ENCODE measurements around the gene LRSAM1. TPM values are rescaled to one million over a fixed set of nuclear protein-coding genes. Genes with fewer than 3 reads are reported as not detected.

Gene LRSAM1
- total RNA-seq, 1 donor from 2014 or later = 24.6 TPM

- H3K27me3 Mint-ChIP-seq = peaks cover 14% of the 10 kb centered on the region
- DNase-seq = no peak
- no peaks in the 10 kb centered on the region for H3K9me3 Mint-ChIP-seq
- no peak overlapping the region for H3K4me3 Mint-ChIP-seq
- peaks cover 3% of the 10 kb centered on the region for H3K36me3 Mint-ChIP-seq (ENCODE audit: low read depth)
- H3K4me1 Mint-ChIP-seq = peaks cover 13% of the 10 kb centered on the region
- intact Hi-C loops (cut with micrococcal nuclease) = no loop called here
- no peak overlapping the region for H3K27ac Mint-ChIP-seq
Measured at GRCh38 chr9:127419348-127419747, 32.0 kb upstream of the LRSAM1 start.

GRCh38 chr9:127421057-127421456, 30.3 kb upstream of the LRSAM1 start:
- H3K27ac Mint-ChIP-seq = no peak overlapping the region
- peaks cover 3% of the 10 kb centered on the region for H3K27me3 Mint-ChIP-seq
- H3K4me3 Mint-ChIP-seq = no peak overlapping the region
- no peaks in the 10 kb centered on the region for H3K9me3 Mint-ChIP-seq
- peaks cover 21% of the 10 kb centered on the region for H3K4me1 Mint-ChIP-seq
- intact Hi-C loops (cut with micrococcal nuclease) = no loop called here
- H3K36me3 Mint-ChIP-seq (ENCODE audit: low read depth) = peaks cover 8% of the 10 kb centered on the region
- no peak for DNase-seq

GRCh38 chr9:127422133-127422782, 29.1 kb upstream of the LRSAM1 start:
- Mint-ChIP-seq H3K36me3 (ENCODE audit: low read depth) (peaks cover 15% of the 10 kb centered on the region), H3K9me3 (no peaks in the 10 kb centered on the region), H3K27me3 (no peaks in the 10 kb centered on the region), H3K4me3 (peak overlapping the region; percentile 99), H3K4me1 (peaks cover 29% of the 10 kb centered on the region), H3K27ac (no peak overlapping the region)
- no peak for DNase-seq
- intact Hi-C loops (cut with micrococcal nuclease) = no loop called here

- Mint-ChIP-seq H3K27me3 (no peaks in the 10 kb centered on the region), H3K36me3 (ENCODE audit: low read depth) (peaks cover 19% of the 10 kb centered on the region), H3K4me1 (peaks cover 33% of the 10 kb centered on the region), H3K9me3 (no peaks in the 10 kb centered on the region), H3K27ac (no peak overlapping the region), H3K4me3 (peak overlapping the region; percentile 99)
- DNase-seq = no peak
- intact Hi-C loops (cut with micrococcal nuclease) = no loop called here
Measured at GRCh38 chr9:127422787-127423186, 28.5 kb upstream of the LRSAM1 start.

GRCh38 chr9:127423476-127423933, 27.8 kb upstream of the LRSAM1 start:
- Mint-ChIP-seq H3K27me3 (no peaks in the 10 kb centered on the region), H3K4me3 (peak overlapping the region; percentile 99), H3K9me3 (no peaks in the 10 kb centered on the region), H3K36me3 (ENCODE audit: low read depth) (peaks cover 26% of the 10 kb centered on the region), H3K27ac (peak overlapping the region; percentile 94), H3K4me1 (peaks cover 39% of the 10 kb centered on the region)
- DNase-seq = no peak
- intact Hi-C loops (cut with micrococcal nuclease) = no loop called here

- Mint-ChIP-seq H3K9me3 (no peaks in the 10 kb centered on the region), H3K36me3 (ENCODE audit: low read depth) (peaks cover 31% of the 10 kb centered on the region), H3K4me1 (peaks cover 43% of the 10 kb centered on the region), H3K27me3 (no peaks in the 10 kb centered on the region), H3K4me3 (peak within 1 kb of the TSS; percentile 99), H3K27ac (peak within 1 kb of the TSS; percentile 94)
- intact Hi-C loops (cut with micrococcal nuclease) = loop anchor here (1.0 to 2.0 kb wide), 2 partner anchors 27 kb away; partner anchors contain the start of genes LRSAM1, RPL12 and SLC2A8
- peak; percentile 98 for DNase-seq
Measured at GRCh38 chr9:127423934-127424675, 27.2 kb upstream of the LRSAM1 start, which contains the start of gene ZNF79. Gene ZNF79 (plus strand): TSS chr9:127424382. CDS start chr9:127424788, 406 bp downstream.

GRCh38 chr9:127424676-127424999, 26.7 kb upstream of the LRSAM1 start:
- peaks cover 36% of the 10 kb centered on the region for H3K36me3 Mint-ChIP-seq (ENCODE audit: low read depth)
- no peaks in the 10 kb centered on the region for H3K9me3 Mint-ChIP-seq
- no peak for DNase-seq
- intact Hi-C loops (cut with micrococcal nuclease) = loop anchor here (1.0 to 2.0 kb wide), 2 partner anchors 27 to 28 kb away; partner anchors contain the start of genes LRSAM1, RPL12 and SLC2A8
- H3K4me1 Mint-ChIP-seq = peaks cover 43% of the 10 kb centered on the region
- peak overlapping the region; percentile 94 for H3K27ac Mint-ChIP-seq
- peak overlapping the region; percentile 99 for H3K4me3 Mint-ChIP-seq
- H3K27me3 Mint-ChIP-seq = no peaks in the 10 kb centered on the region

GRCh38 chr9:127426756-127427155, 24.6 kb upstream of the LRSAM1 start:
- no peaks in the 10 kb centered on the region for H3K27me3 Mint-ChIP-seq
- H3K27ac Mint-ChIP-seq = peak overlapping the region; percentile 94
- H3K4me3 Mint-ChIP-seq = peak overlapping the region; percentile 99
- H3K4me1 Mint-ChIP-seq = peaks cover 49% of the 10 kb centered on the region
- H3K36me3 Mint-ChIP-seq (ENCODE audit: low read depth) = peaks cover 53% of the 10 kb centered on the region
- H3K9me3 Mint-ChIP-seq = no peaks in the 10 kb centered on the region
- intact Hi-C loops (cut with micrococcal nuclease) = loop anchor here (1.0 to 5.0 kb wide), 2 partner anchors 38 to 351 kb away; partner anchors contain the start of gene SH2D3C
- DNase-seq = peak; percentile 81

- H3K27ac Mint-ChIP-seq = peak overlapping the region; percentile 72
- H3K27me3 Mint-ChIP-seq = no peaks in the 10 kb centered on the region
- H3K9me3 Mint-ChIP-seq = no peaks in the 10 kb centered on the region
- peaks cover 60% of the 10 kb centered on the region for H3K36me3 Mint-ChIP-seq (ENCODE audit: low read depth)
- H3K4me1 Mint-ChIP-seq = peaks cover 42% of the 10 kb centered on the region
- H3K4me3 Mint-ChIP-seq = peak overlapping the region; percentile 48
- intact Hi-C loops (cut with micrococcal nuclease) = loop anchor here (5.0 kb wide), 1 partner anchor 349 kb away; the partner anchor contains the start of gene SH2D3C
- DNase-seq = no peak
Measured at GRCh38 chr9:127428348-127428747, 23.0 kb upstream of the LRSAM1 start.

- intact Hi-C loops (cut with micrococcal nuclease) = no loop called here
- no peaks in the 10 kb centered on the region for H3K27me3 Mint-ChIP-seq
Measured at GRCh38 chr9:127430415-127430814, 20.9 kb upstream of the LRSAM1 start.

GRCh38 chr9:127437497-127438264, 13.6 kb upstream of the LRSAM1 start:
- no peak for DNase-seq
- H3K4me1 Mint-ChIP-seq = peaks cover 12% of the 10 kb centered on the region
- H3K27ac Mint-ChIP-seq = no peak overlapping the region
- no peak overlapping the region for H3K4me3 Mint-ChIP-seq
- intact Hi-C loops (cut with micrococcal nuclease) = no loop called here
- peaks cover 88% of the 10 kb centered on the region for H3K36me3 Mint-ChIP-seq (ENCODE audit: low read depth)
- no peaks in the 10 kb centered on the region for H3K9me3 Mint-ChIP-seq
- no peaks in the 10 kb centered on the region for H3K27me3 Mint-ChIP-seq

More at GRCh38 chr9:127430415-127430814, 20.9 kb upstream of the LRSAM1 start:
- no peak overlapping the region for H3K4me3 Mint-ChIP-seq
- no peak overlapping the region for H3K27ac Mint-ChIP-seq
- H3K9me3 Mint-ChIP-seq = no peaks in the 10 kb centered on the region
- peaks cover 39% of the 10 kb centered on the region for H3K4me1 Mint-ChIP-seq
- peaks cover 71% of the 10 kb centered on the region for H3K36me3 Mint-ChIP-seq (ENCODE audit: low read depth)
- no peak for DNase-seq

- H3K36me3 Mint-ChIP-seq (ENCODE audit: low read depth) = peaks cover 90% of the 10 kb centered on the region
- H3K27ac Mint-ChIP-seq = peak overlapping the region; percentile 14
- no peaks in the 10 kb centered on the region for H3K27me3 Mint-ChIP-seq
- no peak overlapping the region for H3K4me3 Mint-ChIP-seq
- intact Hi-C loops (cut with micrococcal nuclease) = no loop called here
- H3K4me1 Mint-ChIP-seq = peaks cover 12% of the 10 kb centered on the region
- no peaks in the 10 kb centered on the region for H3K9me3 Mint-ChIP-seq
- no peak for DNase-seq
Measured at GRCh38 chr9:127438394-127438793, 12.9 kb upstream of the LRSAM1 start.

- Mint-ChIP-seq H3K4me3 (no peak overlapping the region), H3K27me3 (no peaks in the 10 kb centered on the region), H3K36me3 (ENCODE audit: low read depth) (peaks cover 97% of the 10 kb centered on the region), H3K4me1 (peaks cover 28% of the 10 kb centered on the region), H3K27ac (no peak overlapping the region), H3K9me3 (peaks cover 12% of the 10 kb centered on the region)
- intact Hi-C loops (cut with micrococcal nuclease) = no loop called here
- no peak for DNase-seq
Measured at GRCh38 chr9:127444283-127444920, 6.9 kb upstream of the LRSAM1 start.
